H1 (cell line): ENCODE measurements around the gene SRRM3. TPM values are rescaled to one million over a fixed set of nuclear protein-coding genes. Genes with fewer than 3 reads are reported as not detected.

Source experiments
- CTCF ChIA-PET: fragments of 300-600 bp; sonication (Branson Sonifier 250); formaldehyde crosslinking; loops from one replicate; lab custom pipeline; 2021; ENCODE audit not compliant: partially characterized antibody; lab: Charles Lee
- POLR2A ChIA-PET: fragments of 300-600 bp; sonication (Branson Sonifier 250); formaldehyde crosslinking; loops from one replicate; lab custom pipeline; 2021; ENCODE audit warnings: inconsistent platforms; ENCODE audit not compliant: partially characterized antibody; lab: Charles Lee
- DNase-seq, 2 experiments: peaks; one replicate each; pipeline versions ENCODE4 v3.0.0 to v3.0.0-alpha.2; 2010 to 2022; ENCODE audit warnings: low spot score in 2 of 2, low read depth in 1 of 2, mixed read lengths in 1 of 2
- FAIRE-seq: peaks from 2 replicates; lab custom pipeline; 2011; peaks lifted over from hg19 to GRCh38; lab: Jason Lieb, UNC
- H2AFZ ChIP-seq: 2 replicates; pipeline ENCODE4 v1.8.1; 2012; ENCODE audit warnings: low read length, inconsistent platforms
- H2AK5ac ChIP-seq: 2 replicates; pipeline ENCODE4 v1.6.1; 2013; ENCODE audit warnings: low read depth, low read length
- H2BK120ac ChIP-seq: replicated peaks from 2 replicates; pipeline ENCODE3; 2013; ENCODE audit warnings: low read depth, low read length, inconsistent platforms
- H2BK12ac ChIP-seq: 2 replicates; pipeline ENCODE4 v1.6.1; 2013; ENCODE audit warnings: low read depth, low read length
- H2BK15ac ChIP-seq: 2 replicates; pipeline ENCODE4 v1.6.1; 2013; ENCODE audit warnings: low read length
- H2BK20ac ChIP-seq: 2 replicates; pipeline ENCODE4 v1.6.1; 2013; ENCODE audit warnings: low read length
- H2BK5ac ChIP-seq: 2 replicates; pipeline ENCODE4 v1.6.1; 2013; ENCODE audit warnings: low read depth, low read length
- H3K14ac ChIP-seq: 2 replicates; pipeline ENCODE4 v1.6.1; 2013; ENCODE audit warnings: inconsistent platforms; ENCODE audit not compliant: insufficient read length
- H3K18ac ChIP-seq: 2 replicates; pipeline ENCODE4 v1.6.1; 2013; ENCODE audit warnings: low read length; ENCODE audit errors: extremely low read depth
- H3K23ac ChIP-seq: 2 replicates; pipeline ENCODE4 v1.6.1; 2013; ENCODE audit warnings: inconsistent platforms; ENCODE audit not compliant: insufficient read length
- H3K23me2 ChIP-seq: 2 replicates; pipeline ENCODE4 v1.6.1; 2013; ENCODE audit warnings: low read depth, low read length
- H3K27ac ChIP-seq: 2 replicates; pipeline ENCODE4 v1.6.1; 2011; ENCODE audit warnings: low read depth, low read length, inconsistent platforms
- H3K27me3 ChIP-seq, 4 experiments: replicated peaks in 1 of 4; 1 replicate in 1 of 4; 2 replicates in 3 of 4; pipeline versions ENCODE4 v1.6.1 to v1.8.1; 2011 to 2013; ENCODE audit warnings: low read length in 3 of 4, mild to moderate bottlenecking in 3 of 4, inconsistent platforms in 2 of 4, mixed read lengths in 2 of 4, moderate library complexity in 1 of 4; ENCODE audit not compliant: control insufficient read depth in 3 of 4, insufficient read depth in 3 of 4; ENCODE audit errors: extremely low read depth in 1 of 4
- H3K36me3 ChIP-seq, 4 experiments: 2 replicates each; pipeline versions ENCODE4 v1.6.1 to v1.8.1; 2011 to 2013; ENCODE audit warnings: mild to moderate bottlenecking in 4 of 4, low read length in 3 of 4, moderate library complexity in 2 of 4, control low read depth in 1 of 4, inconsistent platforms in 1 of 4; ENCODE audit not compliant: insufficient read depth in 4 of 4, control insufficient read depth in 2 of 4
- H3K4ac ChIP-seq: replicated peaks from 2 replicates; pipeline ENCODE3; 2013; ENCODE audit warnings: low read length, low read depth, mixed read lengths, inconsistent platforms; ENCODE audit not compliant: insufficient read length
- H3K4me1 ChIP-seq, 4 experiments: replicated peaks in 1 of 4; 1 replicate in 1 of 4; 2 replicates in 3 of 4; pipeline versions ENCODE4 v1.6.1 to v1.8.1; 2011 to 2013; ENCODE audit warnings: low read length in 3 of 4, inconsistent platforms in 2 of 4, mixed read lengths in 1 of 4; ENCODE audit not compliant: insufficient read depth in 4 of 4, control insufficient read depth in 3 of 4
- H3K4me2 ChIP-seq, 2 experiments: 2 replicates each; pipeline versions ENCODE4 v1.6.1 to v1.8.1; 2011 to 2013; ENCODE audit warnings: low read depth in 2 of 2, low read length in 2 of 2, control low read depth in 1 of 2, inconsistent platforms in 1 of 2, mild to moderate bottlenecking in 1 of 2; ENCODE audit not compliant: insufficient read depth in 1 of 2
- H3K4me3 ChIP-seq, 4 experiments: fragments of 200-600, 300-600 bp in 1 of 4; sonication (generic), shearing (Covaris generic), sonication (Bioruptor Twin) in 1 of 4; 2 replicates each; pipeline versions ENCODE4 v1.5.1 to v1.8.1; 2011 to 2016; ENCODE audit warnings: low read length in 4 of 4, low read depth in 3 of 4, control low read depth in 2 of 4, inconsistent platforms in 2 of 4, mild to moderate bottlenecking in 2 of 4, mixed read lengths in 1 of 4, moderate library complexity in 1 of 4; ENCODE audit not compliant: insufficient read depth in 2 of 4; ENCODE audit errors: extremely low read depth in 1 of 4
- H3K56ac ChIP-seq: replicated peaks from 2 replicates; pipeline ENCODE3; 2013; ENCODE audit warnings: low read depth, mild to moderate bottlenecking, mixed read lengths, low read length, inconsistent platforms; ENCODE audit not compliant: insufficient read length
- H3K79me1 ChIP-seq: 2 replicates; pipeline ENCODE4 v1.6.1; 2013; ENCODE audit warnings: low read depth, low read length, control low read depth
- H3K79me2 ChIP-seq, 2 experiments: 2 replicates each; pipeline versions ENCODE4 v1.6.1 to v1.8.1; 2012 to 2013; ENCODE audit warnings: low read length in 2 of 2, mild to moderate bottlenecking in 2 of 2, inconsistent platforms in 1 of 2; ENCODE audit not compliant: insufficient read depth in 2 of 2, control insufficient read depth in 1 of 2
- H3K9ac ChIP-seq, 4 experiments: replicated peaks in 1 of 4; 1 replicate in 1 of 4; 2 replicates in 3 of 4; pipeline versions ENCODE4 v1.6.1 to v1.8.1; 2011 to 2013; ENCODE audit warnings: low read depth in 3 of 4, low read length in 3 of 4, control low read depth in 2 of 4, mild to moderate bottlenecking in 2 of 4, moderate library complexity in 2 of 4, inconsistent platforms in 1 of 4; ENCODE audit errors: extremely low read depth in 1 of 4
- H3K9me3 ChIP-seq, 2 experiments: 2 replicates each; pipeline versions ENCODE4 v1.6.1 to v1.8.1; 2012 to 2013; ENCODE audit warnings: mild to moderate bottlenecking in 2 of 2, moderate library complexity in 2 of 2, control low read depth in 1 of 2, inconsistent platforms in 1 of 2, low read depth in 1 of 2, low read length in 1 of 2, mixed read lengths in 1 of 2; ENCODE audit not compliant: insufficient read depth in 2 of 2
- H4K20me1 ChIP-seq, 2 experiments: replicated peaks in 1 of 2; 2 replicates each; pipeline versions ENCODE3 to v1.8.1; 2011 to 2013; ENCODE audit warnings: inconsistent platforms in 2 of 2, low read length in 2 of 2, mild to moderate bottlenecking in 1 of 2; ENCODE audit not compliant: insufficient read depth in 2 of 2, control insufficient read depth in 1 of 2
- H4K5ac ChIP-seq: 2 replicates; pipeline ENCODE4 v1.6.1; 2013; ENCODE audit warnings: low read length, low read depth, mixed read lengths, inconsistent platforms; ENCODE audit not compliant: insufficient read length
- H4K8ac ChIP-seq: 2 replicates; pipeline ENCODE4 v1.8.0; 2013; ENCODE audit warnings: mild to moderate bottlenecking, moderate library complexity, low read length, inconsistent platforms; ENCODE audit not compliant: insufficient read depth; ENCODE audit errors: extremely low read depth
- H4K91ac ChIP-seq: replicated peaks from 2 replicates; pipeline ENCODE3; 2013; ENCODE audit warnings: low read length, mixed read lengths, inconsistent platforms; ENCODE audit not compliant: insufficient read length
- BCL11A ChIP-seq, 2 experiments: IDR thresholded peaks; one replicate each; pipeline ENCODE4 v1.6.1; 2011; ENCODE audit warnings: low read depth in 2 of 2, low read length in 2 of 2, mild to moderate bottlenecking in 2 of 2
- CHD2 ChIP-seq: IDR thresholded peaks from 2 replicates; pipeline ENCODE4 v1.6.1; 2012; ENCODE audit warnings: low read length, improper control_type of control experiment
- EZH2 ChIP-seq: fragments of 200-600 bp; sonication (generic); IDR thresholded peaks from 2 replicates; pipeline ENCODE4 v1.7.1; 2012; ENCODE audit warnings: low read depth, mild to moderate bottlenecking, moderate library complexity, low read length, inconsistent platforms; ENCODE audit not compliant: severe bottlenecking
- HDAC2 ChIP-seq, 2 experiments: fragments of 300-600 bp in 1 of 2; sonication (generic) in 1 of 2; IDR thresholded peaks; 2 replicates each; pipeline ENCODE4 v1.6.1; 2011 to 2012; ENCODE audit warnings: low read depth in 2 of 2, low read length in 2 of 2, mild to moderate bottlenecking in 2 of 2, moderate library complexity in 2 of 2, borderline replicate concordance in 1 of 2, inconsistent platforms in 1 of 2
- MAFK ChIP-seq: IDR thresholded peaks from 2 replicates; pipeline ENCODE4 v1.6.1; 2012; ENCODE audit warnings: low read depth, mild to moderate bottlenecking, improper control_type of control experiment, low read length
- RAD21 ChIP-seq, 2 experiments: IDR thresholded peaks in 1 of 2; conservative IDR thresholded peaks in 1 of 2; 2 replicates each; pipeline ENCODE4 v1.6.1; 2011; ENCODE audit warnings: low read depth in 2 of 2, low read length in 2 of 2, improper control_type of control experiment in 1 of 2, inconsistent platforms in 1 of 2, mild to moderate bottlenecking in 1 of 2, moderate library complexity in 1 of 2
- RBBP5 ChIP-seq: IDR thresholded peaks from 2 replicates; pipeline ENCODE4 v1.7.1; 2012; ENCODE audit warnings: low read depth, mild to moderate bottlenecking, inconsistent platforms, low read length, moderate library complexity, borderline replicate concordance
- SIRT6 ChIP-seq: IDR thresholded peaks from one replicate; pipeline ENCODE4 v1.7.1; 2012; ENCODE audit warnings: low read length, inconsistent platforms
- TBP ChIP-seq: IDR thresholded peaks from 2 replicates; pipeline ENCODE4 v1.6.1; 2011; ENCODE audit warnings: low read depth, low read length, improper control_type of control experiment
- WGBS, 2 experiments: shearing (Covaris generic) in 1 of 2; methylation state at CpG; one replicate each; pipeline versions ENCODE4 v1.1.6 to v1.1.7; 2013 to 2015; ENCODE audit warnings: low lambda C conversion rate in 2 of 2, mixed read lengths in 2 of 2, inconsistent platforms in 1 of 2, low coverage in 1 of 2, missing lambda C conversion rate in 1 of 2; ENCODE audit not compliant: insufficient replicate concordance in 2 of 2, insufficient coverage in 1 of 2, insufficient read length in 1 of 2; ENCODE audit errors: extremely low coverage in 1 of 2, missing lambda C conversion rate in 1 of 2; 5-methylcytosine and 5-hydroxymethylcytosine counted together
- polyA plus RNA-seq, 7 experiments: library from polyadenylated mRNA; depleted of rRNA in 3 of 7; stranded (reverse) in 5 of 7; unstranded in 2 of 7; fragments of >200 nt in 5 of 7; fragments of 200-250 nt in 2 of 7; gene quantifications; 1 replicate in 5 of 7; 2 replicates in 1 of 7; 4 replicates in 1 of 7; pipeline versions ENCODE4 v1.2.1 to v1.2.3, GENCODE V29; 2011 to 2013; ENCODE audit warnings: missing spikeins in 2 of 7, mixed read lengths in 2 of 7
- total RNA-seq: library from RNA; stranded (reverse); fragmentation: NEBNext Ultra II Directional; extraction: Animal tissue kit (Norgen Biotek cat#: 25700); gene quantifications from 2 replicates; pipeline ENCODE4 v1.2.1, GENCODE V29; 2021

Gene SRRM3
- total and polyA plus RNA-seq, 2 of the 8 experiments (the other 6 are each of a cell fraction or from before 2014, with no cell fraction given), result 10.4 to 17.4 TPM

- H2BK20ac ChIP-seq, result no peak overlapping the region
- H3K27me3 ChIP-seq, result no peaks in the 10 kb centered on the region
- no peaks in the 10 kb centered on the region for H3K79me1 ChIP-seq
- ChIA-PET CTCF (interaction anchor here (0.7 to 17.7 kb wide), 7 partner anchors 9 to 125 kb away, joined by 4 to 155 read pairs (median 11); no protein-coding TSS in a partner anchor), POLR2A (interaction anchor here (0.6 to 1.1 kb wide), 3 partner anchors 11 to 929 kb away, joined by 3 to 4 read pairs (median 3); no protein-coding TSS in a partner anchor)
- no peak overlapping the region for H2BK12ac ChIP-seq
- no peak overlapping the region for H4K5ac ChIP-seq
- no peaks in the 10 kb centered on the region for H4K20me1 ChIP-seq
- H3K4me3 ChIP-seq, result no peak overlapping the region
- DNase-seq (no peak), FAIRE-seq (no peak)
- no peak overlapping the region for H3K4ac ChIP-seq
- peaks cover 0 to 18% (median 13%) of the 10 kb centered on the region in 4 experiments; a peak in 6 of 7 replicates for H3K4me1 ChIP-seq
- H4K8ac ChIP-seq, result peak overlapping the region; percentile 15; the same call in 1 of the 2 replicates
- H3K23me2 ChIP-seq, result no peaks in the 10 kb centered on the region
- H3K18ac ChIP-seq, result no peak overlapping the region
- H3K27ac ChIP-seq, result no peak overlapping the region
- no peak overlapping the region for H3K9ac ChIP-seq
- 0 out of 2 replicates have a peak overlapping the region, but pooled peaks have one; percentile 53 for H2AK5ac ChIP-seq
- H2BK120ac ChIP-seq, result no peak overlapping the region
- H2BK15ac ChIP-seq, result peak overlapping the region; percentile 95; the same call in 1 of the 2 replicates
- H3K23ac ChIP-seq, result no peak overlapping the region
- no peaks in the 10 kb centered on the region for H3K36me3 ChIP-seq
- TF ChIP-seq MAFK, result no peak
- TF ChIP-seq BCL11A (IDR thresholded peaks at IDR 0.05; ENCODE audit: low read depth in 2 of 2, low read length in 2 of 2), result no peak
- TF ChIP-seq RBBP5, result no peak
- no peak for TF ChIP-seq CHD2
- TF ChIP-seq TBP, result no peak
- TF ChIP-seq HDAC2 (IDR thresholded peaks at IDR 0.05; ENCODE audit: borderline replicate concordance in 1 of 2, low read depth in 2 of 2, low read length in 2 of 2), result no peak
- TF ChIP-seq EZH2, result no peak
- TF ChIP-seq RAD21 (IDR thresholded peaks at IDR 0.05 in 1 of 2, conservative IDR thresholded peaks at IDR 0.05 in 1 of 2; ENCODE audit: low read depth in 2 of 2, low read length in 2 of 2), result no peak
- no peak for TF ChIP-seq SIRT6
- H3K4me2 ChIP-seq, result no peak overlapping the region
- H3K79me2 ChIP-seq, result no peaks in the 10 kb centered on the region
- no peak overlapping the region for H2BK5ac ChIP-seq
- no peak overlapping the region for H4K91ac ChIP-seq
- no peak overlapping the region for H3K56ac ChIP-seq
- 0 out of 4 replicates have a peak, but pooled peaks cover 0 to 5% of the 10 kb centered on the region in 2 experiments for H3K9me3 ChIP-seq
- WGBS, 2 experiments, result 82% methylated on average over 6 of the region's 6 CpGs; no CpG with 5 or more reads in 1 of the 2 experiments
- no peak overlapping the region for H2AFZ ChIP-seq
- no peak overlapping the region for H3K14ac ChIP-seq
Observed at GRCh38 chr7:76189276-76189675, 12.4 kb upstream of the SRRM3 start.
